DOHH2 (cell line): ENCODE data around the gene PTPRT.

Experiments used
- H3F3A ChIP-seq: fragments of 200-600 bp; sonication (generic), shearing (Covaris generic); 2 replicates; pipeline ENCODE4 v1.6.0; 2016; ENCODE audit warnings: antibody characterized with exemption, mild to moderate bottlenecking; ENCODE audit not compliant: control insufficient read depth, insufficient read depth
- H3K27ac ChIP-seq: fragments of 200-600 bp; sonication (generic); 2 replicates; pipeline ENCODE4 v1.5.1; 2014; ENCODE audit warnings: low read depth, mild to moderate bottlenecking, low read length, moderate library complexity
- H3K27me3 ChIP-seq: fragments of 200-600 bp; sonication (generic); 2 replicates; pipeline ENCODE4 v1.6.1; 2014; ENCODE audit warnings: mild to moderate bottlenecking, low read length, mixed read lengths; ENCODE audit not compliant: control insufficient read depth
- H3K36me3 ChIP-seq: fragments of 200-600 bp; sonication (generic); 2 replicates; pipeline ENCODE4 v1.6.1; 2014; ENCODE audit warnings: mild to moderate bottlenecking, low read length, moderate library complexity, mixed read lengths; ENCODE audit not compliant: control insufficient read depth
- H3K4me1 ChIP-seq: fragments of 200-600 bp; sonication (generic); 2 replicates; pipeline ENCODE4 v1.6.1; 2014; ENCODE audit warnings: mild to moderate bottlenecking, low read length, mixed read lengths; ENCODE audit not compliant: control insufficient read depth
- H3K4me2 ChIP-seq: fragments of 200-600 bp; sonication (generic); 2 replicates; pipeline ENCODE4 v1.6.0; 2014; ENCODE audit warnings: mild to moderate bottlenecking, low read length, moderate library complexity
- H3K4me3 ChIP-seq: fragments of 200-600 bp; sonication (generic); 2 replicates; pipeline ENCODE4 v1.5.1; 2014; ENCODE audit warnings: mild to moderate bottlenecking, low read length, mixed read lengths
- H3K79me2 ChIP-seq: fragments of 200-600 bp; sonication (generic); 2 replicates; pipeline ENCODE4 v1.6.1; 2014; ENCODE audit warnings: mild to moderate bottlenecking, low read length, mixed read lengths; ENCODE audit not compliant: control insufficient read depth
- H3K9me2 ChIP-seq: fragments of 200-600 bp; sonication (generic); replicated peaks from 2 replicates; pipeline ENCODE4 v1.6.1; 2014; ENCODE audit warnings: mild to moderate bottlenecking, low read length, mixed read lengths; ENCODE audit not compliant: control insufficient read depth
- H3K9me3 ChIP-seq: fragments of 200-600 bp; sonication (generic); 2 replicates; pipeline ENCODE4 v1.6.1; 2014; ENCODE audit warnings: antibody characterized with exemption, low read length, mixed read lengths; ENCODE audit not compliant: control insufficient read depth, insufficient read depth
- H4K20me1 ChIP-seq: fragments of 200-600 bp; sonication (generic); 2 replicates; pipeline ENCODE4 v1.6.0; 2014; ENCODE audit warnings: low read depth, mild to moderate bottlenecking, antibody characterized with exemption, low read length, moderate library complexity; ENCODE audit not compliant: control insufficient read depth, insufficient read depth
- CTCF ChIP-seq: fragments of 200-600 bp; sonication (generic); IDR thresholded peaks from one replicate; pipeline ENCODE4 v1.5.1; 2014; ENCODE audit warnings: antibody characterized with exemption, mild to moderate bottlenecking, low read depth, low read length; ENCODE audit not compliant: poor library complexity, severe bottlenecking
- EZH2phosphoT487 ChIP-seq: fragments of 200-600 bp; sonication (generic); IDR thresholded peaks from 2 replicates; pipeline ENCODE4 v1.6.1; 2017; ENCODE audit warnings: borderline replicate concordance, mild to moderate bottlenecking, antibody characterized with exemption, low read length, moderate library complexity, mixed read lengths

PTPRT gene

GRCh38 chr20:42628683-42629082 lies 561.0 kb downstream of the PTPRT start:
- Histone ChIP-seq H3K79me2 (no peaks in the 10 kb centered on the region), H3K36me3 (no peaks in the 10 kb centered on the region), H3F3A (no peaks in the 10 kb centered on the region), H3K9me2 (no peaks in the 10 kb centered on the region), H3K4me1 (no peaks in the 10 kb centered on the region), H3K4me2 (no peak overlapping the region), H3K27me3 (no peaks in the 10 kb centered on the region), H3K4me3 (no peak overlapping the region), H3K9me3 (no peaks in the 10 kb centered on the region), H4K20me1 (no peaks in the 10 kb centered on the region), H3K27ac (no peak overlapping the region)
- TF ChIP-seq EZH2phosphoT487 (no peak), CTCF (no peak)

DNA sequence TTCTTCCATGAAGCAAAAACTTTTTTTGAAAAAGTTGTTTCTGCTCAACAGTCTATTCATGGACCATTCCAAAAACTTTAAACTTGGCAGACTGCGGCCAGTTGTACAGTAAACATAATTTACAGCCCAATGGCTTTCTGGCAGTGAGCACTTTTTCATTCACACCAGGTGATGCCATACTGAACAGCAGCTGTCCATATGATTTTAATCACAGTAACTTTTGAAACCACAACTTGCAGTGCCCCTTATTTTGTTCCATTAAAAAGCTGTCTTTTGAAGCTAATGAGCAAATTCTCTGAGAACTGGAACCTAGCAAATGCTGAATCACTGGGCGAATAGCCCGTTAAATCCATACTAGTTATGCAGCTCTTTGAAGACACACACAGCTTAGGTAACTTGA lies 576.6 kb downstream of the PTPRT start:
- Histone ChIP-seq H3K4me2 (no peak overlapping the region), H3K4me3 (no peak overlapping the region), H4K20me1 (no peaks in the 10 kb centered on the region), H3K27me3 (no peaks in the 10 kb centered on the region), H3K79me2 (no peaks in the 10 kb centered on the region), H3K9me3 (no peaks in the 10 kb centered on the region), H3K36me3 (no peaks in the 10 kb centered on the region), H3K4me1 (no peaks in the 10 kb centered on the region), H3F3A (no peaks in the 10 kb centered on the region), H3K27ac (no peak overlapping the region), H3K9me2 (no peaks in the 10 kb centered on the region)
- TF ChIP-seq EZH2phosphoT487 (no peak), CTCF (no peak)

DNA sequence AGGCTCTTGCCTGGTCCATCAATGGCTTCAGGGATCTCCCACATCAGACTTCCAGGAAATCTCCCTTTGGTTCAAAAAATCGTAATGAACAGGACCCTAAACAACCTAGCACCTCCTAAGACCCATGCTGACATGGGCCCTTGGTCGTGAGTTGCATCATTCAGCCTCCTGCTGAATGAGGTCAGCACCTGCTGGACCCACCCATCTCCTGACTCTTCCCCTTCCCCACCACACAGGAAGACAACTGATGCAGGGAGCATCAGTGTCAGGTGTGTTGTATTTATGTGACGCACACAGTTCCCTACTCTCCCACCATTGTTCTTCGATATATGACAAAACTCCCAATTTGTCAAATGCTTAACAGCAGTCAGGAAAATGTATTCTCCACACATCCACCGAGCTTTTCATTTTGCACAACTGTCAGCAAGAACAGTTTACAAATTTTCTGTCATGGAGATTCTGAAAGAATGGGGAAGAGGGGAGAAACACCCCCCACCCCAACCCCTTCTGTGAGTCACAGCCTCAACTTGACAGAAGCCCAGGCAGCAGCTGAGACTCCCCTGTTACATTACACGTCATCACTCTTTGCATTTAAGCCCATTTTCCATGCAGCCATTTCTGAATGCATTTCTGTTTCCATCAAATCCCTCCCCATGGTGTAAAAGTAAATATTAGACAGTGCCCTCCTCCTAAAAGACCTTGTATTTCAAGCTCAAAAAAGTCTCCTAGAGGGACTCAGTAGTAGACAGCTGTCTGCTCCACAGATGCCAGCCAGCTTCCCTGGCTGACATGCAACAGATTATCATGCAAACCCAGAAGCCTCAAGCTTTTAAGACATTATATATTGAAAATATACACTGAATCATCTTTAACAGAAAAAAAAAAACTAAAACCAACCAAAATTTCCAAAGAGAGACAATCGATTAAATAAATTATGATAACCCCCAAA lies 577.5 kb downstream of the PTPRT start:
- Histone ChIP-seq H3K27me3 (no peaks in the 10 kb centered on the region), H4K20me1 (no peaks in the 10 kb centered on the region), H3K9me2 (no peaks in the 10 kb centered on the region), H3K36me3 (no peaks in the 10 kb centered on the region), H3K9me3 (no peaks in the 10 kb centered on the region), H3K4me2 (no peak overlapping the region), H3K4me1 (no peaks in the 10 kb centered on the region), H3K4me3 (no peak overlapping the region), H3K79me2 (no peaks in the 10 kb centered on the region), H3F3A (no peaks in the 10 kb centered on the region), H3K27ac (no peak overlapping the region)
- TF ChIP-seq CTCF: no peak
- no peak for TF ChIP-seq EZH2phosphoT487
